Right lobe of liver (tissue), 6 donors: ENCODE results near the gene MRPS25. TPM values are rescaled to one million over a fixed set of nuclear protein-coding genes. Genes with fewer than 3 reads are reported as not detected.

Source experiments
- ATAC-seq, 4 donors: fragments of 200-7000 bp; cut with Tn5 transposase; one replicate each; pipeline ENCODE4 v1.9.1; 2020; ENCODE audit warnings: mild to moderate bottlenecking in 4 of 4, moderate library complexity in 4 of 4
- DNase-seq, 3 donors: peaks; one replicate each; pipeline ENCODE4 v3.0.0-alpha.2; 2020
- H3K27ac ChIP-seq, 3 donors: fragments of 200-600 bp; one replicate each; pipeline ENCODE4 v1.8.0; 2022
- H3K27me3 ChIP-seq, 2 donors: fragments of 200-600 bp; one replicate each; pipeline ENCODE4 v1.8.0; 2022
- H3K36me3 ChIP-seq, 4 donors: fragments of 200-600 bp; sonication (generic) in 1 of 4; one replicate each; pipeline versions ENCODE4 v1.5.1 to v1.8.0; 2017 to 2022; ENCODE audit warnings: control low read depth in 1 of 4
- H3K4me1 ChIP-seq, 4 donors: fragments of 200-600 bp; sonication (generic) in 1 of 4; one replicate each; pipeline versions ENCODE4 v1.5.1 to v1.8.0; 2017 to 2022; ENCODE audit warnings: control low read depth in 1 of 4
- H3K4me3 ChIP-seq, 3 donors: fragments of 200-600 bp; one replicate each; pipeline ENCODE4 v1.8.0; 2022
- H3K9me3 ChIP-seq, 4 donors: fragments of 200-600 bp; sonication (generic) in 1 of 4; one replicate each; pipeline versions ENCODE4 v1.5.1 to v1.8.0; 2017 to 2022; ENCODE audit warnings: control low read depth in 1 of 4
- POLR2A ChIP-seq: fragments of 450-650 bp; IDR thresholded peaks from one replicate; pipeline ENCODE4 v1.6.1; 2017; ENCODE audit warnings: antibody characterized with exemption, mild to moderate bottlenecking
- WGBS: methylation state at CpG from one replicate; pipeline ENCODE4 v1.1.6; 2018; ENCODE audit warnings: low coverage, low lambda C conversion rate; ENCODE audit not compliant: insufficient coverage; ENCODE audit errors: missing lambda C conversion rate; 5-methylcytosine and 5-hydroxymethylcytosine counted together
- intact Hi-C, 2 donors: fragments of 100-400 bp; cut with DNase I; formaldehyde crosslinking; loops; one replicate each; pipeline versions ENCODE4 v1.11.2 to v1.14.1; 2022
- total RNA-seq, 6 experiments: library from RNA; depleted of rRNA in 2 of 6; stranded (reverse); fragments of >200 nt in 2 of 6; fragmentation: NEBNext Ultra II Directional in 3 of 6; extraction: Animal tissue kit (Norgen Biotek cat#: 25700) in 3 of 6; gene quantifications; one replicate each; pipeline versions ENCODE4 v1.1.0 to v1.2.4, GENCODE V29; 2016 to 2023
- TF ChIP-seq, protein P1 (sequence below), 4 donors: fragments of 200-600 bp in 3 of 4; fragments of 450-650 bp in 1 of 4; IDR thresholded peaks; one replicate each; pipeline versions ENCODE4 v1.5.1 to v1.8.0; 2016 to 2022; ENCODE audit warnings: antibody characterized with exemption in 4 of 4, mild to moderate bottlenecking in 2 of 4
- donor health status: DM: no; HTN: yes; CAD: no.
- donor health status: DM: no; HTN: no; CAD: no.
- donor health status: DM: no; HTN: no; CAD: no.
- donor health status: DM: no; HTN: yes; CAD: no.
- donor health status: DM: no; HTN: yes; CAD: no.

MRPS25 gene
- total RNA-seq, 6 experiments from 2014 or later: 36.8 to 53.6 (median 48.0) TPM

DNA sequence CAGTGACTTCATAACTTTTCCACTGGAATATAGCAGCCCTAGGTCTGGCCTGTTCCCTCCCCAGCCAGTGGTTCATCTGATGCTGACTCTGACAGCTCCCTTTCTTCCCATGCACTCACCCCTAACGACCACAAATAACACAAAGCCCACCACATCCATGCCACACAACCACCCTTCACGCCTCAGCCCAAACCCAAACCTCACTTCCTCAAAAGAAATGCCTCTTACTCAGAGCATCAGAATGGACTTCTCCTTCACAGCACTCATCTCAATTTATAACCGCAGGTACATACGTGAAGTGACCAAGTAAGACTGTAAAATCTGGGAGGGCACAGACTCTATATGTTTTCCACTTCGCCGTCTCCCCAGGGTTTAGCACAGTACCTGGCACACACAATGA, 32.8 kb upstream of the MRPS25 start:
- intact Hi-C loops: no loop called here
- WGBS: 47% methylated on average over 6 of the region's 6 CpGs
- Histone ChIP-seq H3K4me3 (peak overlapping the region; percentile 64 to 75 (median 66)), H3K27ac (no peak overlapping the region), H3K4me1 (peaks cover 0 to 23% (median 9%) of the 10 kb centered on the region in 4 donors), H3K27me3 (no peaks in the 10 kb centered on the region), H3K36me3 (peaks cover 0 to 25% (median 8%) of the 10 kb centered on the region in 4 donors), H3K9me3 (no peaks in the 10 kb centered on the region)
- DNase-seq (no peak), ATAC-seq (no peak)
- TF ChIP-seq POLR2A: no peak
- TF ChIP-seq, protein P1, sequence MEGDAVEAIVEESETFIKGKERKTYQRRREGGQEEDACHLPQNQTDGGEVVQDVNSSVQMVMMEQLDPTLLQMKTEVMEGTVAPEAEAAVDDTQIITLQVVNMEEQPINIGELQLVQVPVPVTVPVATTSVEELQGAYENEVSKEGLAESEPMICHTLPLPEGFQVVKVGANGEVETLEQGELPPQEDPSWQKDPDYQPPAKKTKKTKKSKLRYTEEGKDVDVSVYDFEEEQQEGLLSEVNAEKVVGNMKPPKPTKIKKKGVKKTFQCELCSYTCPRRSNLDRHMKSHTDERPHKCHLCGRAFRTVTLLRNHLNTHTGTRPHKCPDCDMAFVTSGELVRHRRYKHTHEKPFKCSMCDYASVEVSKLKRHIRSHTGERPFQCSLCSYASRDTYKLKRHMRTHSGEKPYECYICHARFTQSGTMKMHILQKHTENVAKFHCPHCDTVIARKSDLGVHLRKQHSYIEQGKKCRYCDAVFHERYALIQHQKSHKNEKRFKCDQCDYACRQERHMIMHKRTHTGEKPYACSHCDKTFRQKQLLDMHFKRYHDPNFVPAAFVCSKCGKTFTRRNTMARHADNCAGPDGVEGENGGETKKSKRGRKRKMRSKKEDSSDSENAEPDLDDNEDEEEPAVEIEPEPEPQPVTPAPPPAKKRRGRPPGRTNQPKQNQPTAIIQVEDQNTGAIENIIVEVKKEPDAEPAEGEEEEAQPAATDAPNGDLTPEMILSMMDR (IDR thresholded peaks at IDR 0.05): no peak

DNA sequence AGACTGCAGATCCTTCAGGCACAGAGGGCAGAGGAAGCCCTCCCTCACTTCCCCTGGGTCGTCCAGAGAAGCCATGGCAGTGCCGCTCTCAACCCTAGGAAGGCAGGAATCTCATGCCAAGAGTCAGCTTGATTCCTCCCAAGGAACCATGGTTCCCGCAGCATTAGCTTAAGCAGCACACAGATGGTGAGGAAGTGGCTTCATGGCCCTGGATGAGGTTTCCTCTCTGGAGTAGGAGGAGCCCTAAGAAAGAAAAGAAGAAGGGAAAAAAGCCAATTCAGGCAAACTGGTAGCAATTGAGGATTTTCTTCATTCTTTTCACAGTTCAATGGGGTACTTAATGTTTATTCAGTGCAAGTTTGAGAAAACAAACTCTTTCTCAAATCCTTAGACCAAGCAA, 30.9 kb upstream of the MRPS25 start:
- Histone ChIP-seq H3K27me3 (no peaks in the 10 kb centered on the region), H3K4me3 (no peak overlapping the region)

DNA sequence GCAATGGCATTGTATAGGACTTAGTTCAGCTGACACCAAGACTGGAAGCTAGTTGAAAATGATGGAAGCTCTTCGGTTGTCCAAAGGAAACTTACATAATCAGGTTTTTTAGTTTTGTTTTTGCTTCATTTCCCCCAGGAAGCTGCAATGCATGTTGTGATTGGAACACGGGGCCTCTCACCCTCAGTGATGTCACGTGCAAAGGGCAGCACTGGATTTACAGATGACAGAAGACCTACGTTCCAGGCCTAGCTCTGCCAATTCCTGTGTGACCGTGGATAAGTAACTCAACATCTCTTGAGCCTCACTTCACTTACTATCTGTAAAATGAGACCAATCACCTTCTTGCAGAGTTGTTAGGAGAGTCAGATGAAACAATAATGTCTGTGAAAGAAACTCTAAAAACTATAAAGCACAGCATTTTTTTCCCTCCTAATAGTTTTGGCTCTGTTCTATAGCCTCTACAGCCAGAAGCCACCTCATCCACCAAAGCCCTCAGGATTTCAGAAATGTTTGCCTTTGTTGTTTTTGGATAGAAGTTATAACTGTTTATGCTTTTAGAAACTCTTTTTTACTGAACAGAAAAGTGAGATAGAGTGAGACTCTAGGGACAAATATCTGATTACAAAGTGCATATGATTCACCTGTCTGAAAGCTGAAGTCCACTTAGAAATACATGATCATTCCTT, 29.2 kb upstream of the MRPS25 start:
- H3K36me3 ChIP-seq: peaks cover 0 to 38% (median 8%) of the 10 kb centered on the region in 4 donors
- H3K9me3 ChIP-seq: no peaks in the 10 kb centered on the region
- H3K27ac ChIP-seq: no peak overlapping the region
- H3K4me1 ChIP-seq: peaks cover 0 to 8% (median 2%) of the 10 kb centered on the region in 4 donors
- TF ChIP-seq POLR2A: no peak
- TF ChIP-seq, protein P1 (IDR thresholded peaks at IDR 0.05): no peak
- DNase-seq (no peak), ATAC-seq (no peak)
- intact Hi-C loops: no loop called here
- WGBS: 77% methylated on average over 4 of the region's 5 CpGs
- H3K4me3 ChIP-seq: no peak overlapping the region
- no peaks in the 10 kb centered on the region for H3K27me3 ChIP-seq

More for the DNA sequence above, 30.9 kb upstream of the MRPS25 start:
- Histone ChIP-seq H3K27ac (no peak overlapping the region), H3K4me1 (peaks cover 0 to 9% (median 4%) of the 10 kb centered on the region in 4 donors), H3K9me3 (no peaks in the 10 kb centered on the region), H3K36me3 (peaks cover 0 to 29% (median 8%) of the 10 kb centered on the region in 4 donors)
- ATAC-seq: no peak
- DNase-seq: no peak
- intact Hi-C loops: no loop called here
- 91% methylated on average over 3 of the region's 3 CpGs for WGBS
- no peak for TF ChIP-seq POLR2A
- TF ChIP-seq, protein P1 (IDR thresholded peaks at IDR 0.05): no peak

DNA sequence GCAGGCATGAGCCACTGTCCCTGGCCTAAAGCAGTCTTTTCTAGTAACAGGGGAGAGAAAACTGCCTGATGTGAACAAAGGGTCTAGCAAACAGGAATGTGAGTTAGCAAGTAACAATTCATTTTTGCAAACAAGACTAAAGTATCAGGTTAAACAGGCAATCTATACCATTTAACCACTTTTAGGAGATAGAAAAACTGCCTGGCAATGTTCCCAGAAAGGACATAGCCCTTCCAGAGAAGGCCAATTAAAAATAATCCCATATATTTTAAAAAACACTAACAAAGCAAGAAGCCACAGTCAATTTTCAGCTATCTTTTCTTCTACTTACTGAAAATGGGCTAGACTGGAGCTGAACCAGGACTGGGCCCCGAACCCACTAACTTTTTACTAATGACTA, 27.6 kb upstream of the MRPS25 start:
- intact Hi-C loops: no loop called here
- no peak for ATAC-seq
- DNase-seq: no peak
- Histone ChIP-seq H3K27ac (no peak overlapping the region), H3K4me3 (no peak overlapping the region), H3K4me1 (peaks cover 0 to 3% (median 0%) of the 10 kb centered on the region in 4 donors), H3K9me3 (no peaks in the 10 kb centered on the region), H3K27me3 (no peaks in the 10 kb centered on the region), H3K36me3 (peaks cover 0 to 49% (median 8%) of the 10 kb centered on the region in 4 donors)
- WGBS: 94% methylated on average over 1 of the region's 1 CpG
- TF ChIP-seq POLR2A: no peak
- TF ChIP-seq, protein P1 (IDR thresholded peaks at IDR 0.05): no peak
